K562 (cell line): ENCODE data around the gene COA6. TPM values are rescaled to one million over a fixed set of nuclear protein-coding genes. Genes with fewer than 3 reads are reported as not detected.

Source experiments
- ADNP ChIP-seq: fragments of 200-800 bp; sonication (Bioruptor generic); IDR thresholded peaks from 2 replicates; pipeline ENCODE4 v1.6.1; 2016; ENCODE audit warnings: missing genetic modification characterization, missing compliant biosample characterization
- C11orf30 ChIP-seq: fragments of 450-650 bp; IDR thresholded peaks from 2 replicates; pipeline ENCODE4 v1.6.1; 2016; ENCODE audit warnings: low read depth, mild to moderate bottlenecking
- CEBPZ ChIP-seq: fragments of 150-350 bp; IDR thresholded peaks from 2 replicates; pipeline ENCODE4 v1.6.1; 2014; ENCODE audit warnings: low read depth, mild to moderate bottlenecking, low read length, borderline replicate concordance
- DIDO1 ChIP-seq: fragments of 450-650 bp; IDR thresholded peaks from 2 replicates; pipeline ENCODE4 v1.6.1; 2016; ENCODE audit warnings: low read depth, missing biosample characterization, missing genetic modification characterization
- E2F3 ChIP-seq: fragments of 250-450 bp; sonication (Bioruptor Pico); IDR thresholded peaks from 2 replicates; pipeline ENCODE4 v1.4.0; 2020; ENCODE audit warnings: mild to moderate bottlenecking
- EP400 ChIP-seq: fragments of 450-650 bp; IDR thresholded peaks from 2 replicates; pipeline ENCODE4 v1.6.1; 2017; ENCODE audit warnings: antibody characterized with exemption, mild to moderate bottlenecking, moderate library complexity
- ERF ChIP-seq: fragments of 450-650 bp; formaldehyde crosslinking; IDR thresholded peaks from 2 replicates; pipeline ENCODE4 v1.4.0; 2020; ENCODE audit warnings: mild to moderate bottlenecking, mixed read lengths
- FIP1L1 ChIP-seq: fragments of 200-400 bp; formaldehyde crosslinking; IDR thresholded peaks from 2 replicates; pipeline ENCODE4 v1.6.1; 2018; ENCODE audit warnings: mild to moderate bottlenecking, low read depth, low read length; ENCODE audit not compliant: poor library complexity, severe bottlenecking
- HMGN3 ChIP-seq: IDR thresholded peaks from 2 replicates; pipeline ENCODE4 v1.6.1; 2011; ENCODE audit warnings: borderline replicate concordance, low read depth, mild to moderate bottlenecking, mixed read lengths, low read length; ENCODE audit not compliant: insufficient read length; ENCODE audit errors: extremely low read depth
- MITF ChIP-seq: IDR thresholded peaks from 2 replicates; pipeline ENCODE4 v1.6.1; 2014; ENCODE audit warnings: antibody characterized with exemption
- MTA1 ChIP-seq: fragments of 450-650 bp; IDR thresholded peaks from 2 replicates; pipeline ENCODE4 v1.6.1; 2017; ENCODE audit warnings: borderline replicate concordance
- NFIX ChIP-seq: fragments of 250-450 bp; sonication (Bioruptor Pico); IDR thresholded peaks from 2 replicates; pipeline ENCODE4 v1.4.0; 2020; ENCODE audit warnings: low read depth, mild to moderate bottlenecking, moderate library complexity
- NR2F6 ChIP-seq: fragments of 450-650 bp; formaldehyde crosslinking; IDR thresholded peaks from 2 replicates; pipeline ENCODE4 v1.4.0; 2020; ENCODE audit warnings: mild to moderate bottlenecking
- NR4A1 ChIP-seq, 2 experiments: fragments of 250-450 bp in 1 of 2; fragments of 450-650 bp in 1 of 2; sonication (Bioruptor Pico) in 1 of 2; IDR thresholded peaks; 2 replicates each; pipeline versions ENCODE4 v1.4.0 to v1.6.1; 2016 to 2020; ENCODE audit warnings: mild to moderate bottlenecking in 2 of 2, missing compliant biosample characterization in 1 of 2, missing genetic modification characterization in 1 of 2, moderate library complexity in 1 of 2
- POLR2G ChIP-seq: fragments of 200-400 bp; formaldehyde crosslinking; IDR thresholded peaks from 2 replicates; pipeline ENCODE4 v1.6.1; 2017; ENCODE audit warnings: low read depth, mild to moderate bottlenecking, antibody characterized with exemption, low read length, moderate library complexity
- SNRNP70 ChIP-seq: fragments of 200-400 bp; formaldehyde crosslinking; optimal IDR thresholded peaks from 2 replicates; pipeline ENCODE3; 2017; ENCODE audit warnings: low read depth, low read length
- SPI1 ChIP-seq: IDR thresholded peaks from 2 replicates; pipeline ENCODE4 v1.6.1; 2011; ENCODE audit warnings: low read depth, low read length, control low read depth, borderline replicate concordance
- TRIM24 ChIP-seq, 2 experiments: fragments of 450-650 bp; IDR thresholded peaks; 2 replicates each; pipeline ENCODE4 v1.6.1; 2016
- ZNF408 ChIP-seq: fragments of 250-450 bp; sonication (Bioruptor Pico); IDR thresholded peaks from 2 replicates; pipeline ENCODE4 v1.4.0; 2020; ENCODE audit warnings: low read depth, mild to moderate bottlenecking, moderate library complexity
- ZNF830 ChIP-seq: fragments of 250-450 bp; sonication (Bioruptor Pico); IDR thresholded peaks from 2 replicates; pipeline ENCODE4 v1.5.0; 2021; ENCODE audit warnings: mild to moderate bottlenecking
- polyA plus RNA-seq, 8 experiments: library from polyadenylated mRNA; depleted of rRNA in 4 of 8; stranded (reverse) in 5 of 8; unstranded in 3 of 8; fragments of >200 nt; fragmentation: Nextera tagmentation in 2 of 8; fragmentation: Illumina TruSeq in 1 of 8; extraction: Ambion mirVana in 2 of 8; extraction: Trizol in 1 of 8; gene quantifications; 2 replicates each; pipeline versions ENCODE4 v1.2.1 to v1.2.3, GENCODE V29; 2011 to 2014; ENCODE audit warnings: inconsistent platforms in 1 of 8, missing spikeins in 1 of 8
- total RNA-seq, 7 experiments: library from RNA; depleted of rRNA in 6 of 7; stranded (reverse); fragments of >200 nt in 6 of 7; fragmentation: Illumina TruSeq in 2 of 7; extraction: Trizol in 2 of 7; gene quantifications; 2 replicates each; pipeline versions ENCODE4 v1.2.1 to v1.2.3, GENCODE V29; 2011 to 2021; ENCODE audit warnings: low replicate concordance in 1 of 7

COA6 gene
- total and polyA plus RNA-seq, 9 of the 15 experiments (the other 6 are each of a cell fraction or from before 2014, with no cell fraction given): 77.7 to 187 (median 134) TPM

GRCh38 chr1:234373064-234373958, at the start of gene COA6 (continued):
- TF ChIP-seq ADNP (tag) (no peak), POLR2G (peak; percentile 97), MTA1 (peak; percentile 65; the same call in 1 of the 2 replicates), HMGN3 (peak; percentile 89), EP400 (peak; percentile 99), NR4A1 (CRISPR knock-in tag; IDR thresholded peaks at IDR 0.05) (no peak), NR4A1 (tag; IDR thresholded peaks at IDR 0.05) (peak; percentile 76; the same call in 1 of the 2 replicates), ZNF830 (CRISPR knock-in tag) (no peak; the same call in 1 of the 2 replicates), ERF (CRISPR knock-in tag) (peak; percentile 13), NR2F6 (CRISPR knock-in tag) (no peak), E2F3 (CRISPR knock-in tag) (peak; percentile 30; the same call in 1 of the 2 replicates), CEBPZ (0 out of 2 replicates have a peak, but pooled peaks have one; percentile 23), SNRNP70 (no peak), SPI1 (peak; percentile 88), NFIX (no peak), C11orf30 (peak; percentile 98), TRIM24 (IDR thresholded peaks at IDR 0.05) (peak; percentile 67 to 98), DIDO1 (tag) (peak; percentile 97), MITF (peak; percentile 85), FIP1L1 (peak; percentile 75), ZNF408 (CRISPR knock-in tag) (no peak)
